ENCODE data around the gene RAB36. TPM values are rescaled to one million over a fixed set of nuclear protein-coding genes. Genes with fewer than 3 reads are reported as not detected.

The RAB36 gene
- polyA plus RNA-seq, 1 donor (not counting 4 experiments of a cell fraction or from before 2014, with no cell fraction given) = 1.9 TPM

- Histone ChIP-seq H3K4me3 (ENCODE audit: control insufficient read depth in 2 of 3, extremely low read depth in 1 of 3, insufficient read depth in 2 of 3, low read depth in 1 of 3, low read length in 3 of 3) (no peak overlapping the region), H3K4me2 (ENCODE audit: control insufficient read depth, extremely low read depth, insufficient read depth, low read depth, low read length) (no peak overlapping the region), H3K27me3 (ENCODE audit: control insufficient read depth, extremely low read depth, insufficient read depth, low read length) (no peaks in the 10 kb centered on the region), H3K9ac (ENCODE audit: control insufficient read depth, extremely low read depth, insufficient read depth, low read length) (no peak overlapping the region), H4K20me1 (ENCODE audit: control insufficient read depth, extremely low read depth, insufficient read depth, low read length) (peaks cover 3% of the 10 kb centered on the region), H3K79me2 (ENCODE audit: control insufficient read depth, insufficient read depth, low read length) (no peaks in the 10 kb centered on the region), H2AFZ (ENCODE audit: control insufficient read depth, low read length) (no peak overlapping the region), H3K27ac (ENCODE audit: control insufficient read depth, insufficient read depth, low read length) (no peak overlapping the region), H3K9me1 (ENCODE audit: control insufficient read depth, extremely low read depth, insufficient read depth, low read length) (no peaks in the 10 kb centered on the region), H3K4me1 (ENCODE audit: control insufficient read depth, extremely low read depth, insufficient read depth, low read length) (no peaks in the 10 kb centered on the region), H3K36me3 (ENCODE audit: control insufficient read depth in 2 of 2, extremely low read depth in 1 of 2, insufficient read depth in 2 of 2, low read length in 2 of 2) (no peaks in the 10 kb centered on the region), H3K9me3 (ENCODE audit: control insufficient read depth, low read depth, low read length) (no peaks in the 10 kb centered on the region)
- peak; percentile 70 to 76 (median 74) for TF ChIP-seq CTCF (optimal IDR thresholded peaks at IDR 0.05 in 1 of 3, IDR thresholded peaks at IDR 0.05 in 1 of 3, conservative IDR thresholded peaks at IDR 0.05 in 1 of 3; ENCODE audit: extremely low read depth in 1 of 3, insufficient read depth in 2 of 3, low read length in 3 of 3)
- TF ChIP-seq EZH2 (IDR thresholded peaks at IDR 0.05; ENCODE audit: low read length) = no peak
- no peak for FAIRE-seq
- peak; percentile 15 for DNase-seq (ENCODE audit: low read depth, low spot score)
- dilution Hi-C loops (cut with MboI; ENCODE audit: extremely low pct_ligation_motif_present, low sequenced_read_pairs) = no loop called here
Observed at GRCh38 chr22:23128269-23129108, 16.8 kb upstream of the RAB36 start.

- H3K9ac ChIP-seq (ENCODE audit: control insufficient read depth, extremely low read depth, insufficient read depth, low read length) = no peak overlapping the region
- no peak overlapping the region for H3K4me3 ChIP-seq (ENCODE audit: control insufficient read depth in 2 of 3, extremely low read depth in 1 of 3, insufficient read depth in 2 of 3, low read depth in 1 of 3, low read length in 3 of 3)
- H3K27me3 ChIP-seq (ENCODE audit: control insufficient read depth, extremely low read depth, insufficient read depth, low read length) = no peaks in the 10 kb centered on the region
- no peaks in the 10 kb centered on the region for H3K4me1 ChIP-seq (ENCODE audit: control insufficient read depth, extremely low read depth, insufficient read depth, low read length)
- no peaks in the 10 kb centered on the region for H3K36me3 ChIP-seq (ENCODE audit: control insufficient read depth in 2 of 2, extremely low read depth in 1 of 2, insufficient read depth in 2 of 2, low read length in 2 of 2)
- no peak overlapping the region for H3K4me2 ChIP-seq (ENCODE audit: control insufficient read depth, extremely low read depth, insufficient read depth, low read depth, low read length)
- H4K20me1 ChIP-seq (ENCODE audit: control insufficient read depth, extremely low read depth, insufficient read depth, low read length) = peaks cover 3% of the 10 kb centered on the region
- no peaks in the 10 kb centered on the region for H3K79me2 ChIP-seq (ENCODE audit: control insufficient read depth, insufficient read depth, low read length)
- H3K9me3 ChIP-seq (ENCODE audit: control insufficient read depth, low read depth, low read length) = no peaks in the 10 kb centered on the region
- dilution Hi-C loops (cut with MboI; ENCODE audit: extremely low pct_ligation_motif_present, low sequenced_read_pairs) = no loop called here
- H3K9me1 ChIP-seq (ENCODE audit: control insufficient read depth, extremely low read depth, insufficient read depth, low read length) = no peaks in the 10 kb centered on the region
- H3K27ac ChIP-seq (ENCODE audit: control insufficient read depth, insufficient read depth, low read length) = no peak overlapping the region
- FAIRE-seq (no peak), DNase-seq (ENCODE audit: low read depth, low spot score) (no peak)
- no peak overlapping the region for H2AFZ ChIP-seq (ENCODE audit: control insufficient read depth, low read length)
- TF ChIP-seq CTCF (optimal IDR thresholded peaks at IDR 0.05 in 1 of 3, IDR thresholded peaks at IDR 0.05 in 1 of 3, conservative IDR thresholded peaks at IDR 0.05 in 1 of 3; ENCODE audit: extremely low read depth in 1 of 3, insufficient read depth in 2 of 3, low read length in 3 of 3) (no peak), EZH2 (IDR thresholded peaks at IDR 0.05; ENCODE audit: low read length) (no peak)
Observed at GRCh38 chr22:23129149-23129548, 16.1 kb upstream of the RAB36 start.

Measured in keratinocyte (primary cell).